Measurements from ENCODE around the gene ALDH16A1.

Gene ALDH16A1

GRCh38 chr19:49453013-49453756 is at the start of gene ALDH16A1:
Gene ALDH16A1, plus strand, starts transcription at chr19:49453225. Its CDS starts 107 bp downstream, at chr19:49453332.
- peak; percentile 95 for DNase-seq

- peak; percentile 98 for DNase-seq
Measured at GRCh38 chr19:49403404-49404187, 49.4 kb upstream of the ALDH16A1 start.

- DNase-seq: no peak
Measured at GRCh38 chr19:49407079-49407478, 45.9 kb upstream of the ALDH16A1 start.

GRCh38 chr19:49407482-49408015 is 45.5 kb upstream of the ALDH16A1 start:
- no peak for DNase-seq

- DNase-seq: no peak
Measured at GRCh38 chr19:49408816-49409440, 44.1 kb upstream of the ALDH16A1 start.

GRCh38 chr19:49409441-49410029 is 43.5 kb upstream of the ALDH16A1 start:
- peak; percentile 30 for DNase-seq

GRCh38 chr19:49411681-49412326 is 41.2 kb upstream of the ALDH16A1 start:
- DNase-seq: no peak

- no peak for DNase-seq
Measured at GRCh38 chr19:49413348-49413747, 39.7 kb upstream of the ALDH16A1 start.

- no peak for DNase-seq
Measured at GRCh38 chr19:49414256-49414655, 38.8 kb upstream of the ALDH16A1 start.

- DNase-seq: no peak
Measured at GRCh38 chr19:49415102-49415809, 37.8 kb upstream of the ALDH16A1 start.

- no peak for DNase-seq
Measured at GRCh38 chr19:49415810-49416200, 37.2 kb upstream of the ALDH16A1 start.

GRCh38 chr19:49417088-49417487 is 35.9 kb upstream of the ALDH16A1 start:
- no peak for DNase-seq

GRCh38 chr19:49418511-49418910 is 34.5 kb upstream of the ALDH16A1 start:
- DNase-seq: no peak

- no peak for DNase-seq
Measured at GRCh38 chr19:49419173-49419572, 33.9 kb upstream of the ALDH16A1 start.

- no peak for DNase-seq
Measured at GRCh38 chr19:49420227-49420626, 32.8 kb upstream of the ALDH16A1 start.

- DNase-seq: peak; percentile 89
Measured at GRCh38 chr19:49421039-49421877, 31.8 kb upstream of the ALDH16A1 start.

- no peak for DNase-seq
Measured at GRCh38 chr19:49421878-49422202, 31.2 kb upstream of the ALDH16A1 start.

GRCh38 chr19:49422407-49423070 is 30.5 kb upstream of the ALDH16A1 start:
- peak; percentile 49 for DNase-seq

GRCh38 chr19:49423071-49423984 is 29.7 kb upstream of the ALDH16A1 start, which contains the start of gene PTH2:
Gene PTH2, minus strand, starts transcription at chr19:49423441. Its CDS starts 102 bp downstream, at chr19:49423339.
- no peak for DNase-seq

All from NCI-H510A treated with DMSO at 0.1 percent for 48 hours (cell line).